Liver (tissue), 9 donors: Measurements from ENCODE around the gene SLC27A5. TPM values are rescaled to one million over a fixed set of nuclear protein-coding genes. Genes with fewer than 3 reads are reported as not detected.

Source experiments
- DNase-seq: peaks from one replicate; pipeline ENCODE4 v3.0.0-alpha.2; 2017; ENCODE audit warnings: low spot score
- H3K27ac ChIP-seq, 2 donors: one replicate each; pipeline ENCODE4 v1.7.0; 2013; ENCODE audit warnings: inconsistent platforms in 2 of 2, low read length in 2 of 2, control low read depth in 1 of 2, low read depth in 1 of 2, mild to moderate bottlenecking in 1 of 2
- H3K27me3 ChIP-seq, 4 donors: one replicate each; pipeline versions ENCODE4 v1.6.1 to v1.7.0; 2013; ENCODE audit warnings: low read length in 3 of 4, inconsistent platforms in 1 of 4, mild to moderate bottlenecking in 1 of 4, moderate library complexity in 1 of 4; ENCODE audit not compliant: control insufficient read depth in 4 of 4, insufficient read depth in 4 of 4
- H3K36me3 ChIP-seq, 4 donors: one replicate each; pipeline versions ENCODE4 v1.6.1 to v1.7.0; 2013; ENCODE audit warnings: low read length in 3 of 4, mild to moderate bottlenecking in 3 of 4, low read depth in 1 of 4, moderate library complexity in 1 of 4; ENCODE audit not compliant: control insufficient read depth in 4 of 4, insufficient read depth in 3 of 4
- H3K4me1 ChIP-seq, 4 donors: one replicate each; pipeline versions ENCODE4 v1.6.1 to v1.7.0; 2013; ENCODE audit warnings: low read length in 3 of 4, mild to moderate bottlenecking in 3 of 4, moderate library complexity in 1 of 4; ENCODE audit not compliant: control insufficient read depth in 4 of 4, insufficient read depth in 4 of 4
- H3K4me3 ChIP-seq, 3 donors: one replicate each; pipeline versions ENCODE4 v1.6.1 to v1.7.0; 2013; ENCODE audit warnings: low read length in 3 of 3, control low read depth in 1 of 3, low read depth in 1 of 3, mild to moderate bottlenecking in 1 of 3
- H3K9ac ChIP-seq, 2 donors: one replicate each; pipeline ENCODE4 v1.7.0; 2013; ENCODE audit warnings: low read length in 2 of 2, mild to moderate bottlenecking in 2 of 2, moderate library complexity in 2 of 2, control low read depth in 1 of 2, low read depth in 1 of 2
- H3K9me3 ChIP-seq, 4 donors: one replicate each; pipeline versions ENCODE4 v1.6.1 to v1.7.0; 2013; ENCODE audit warnings: low read length in 3 of 4; ENCODE audit not compliant: control insufficient read depth in 4 of 4
- EGR1 ChIP-seq, 2 donors: IDR thresholded peaks; 2 replicates each; pipeline ENCODE4 v1.6.1; 2016 to 2018; ENCODE audit warnings: antibody characterized with exemption in 2 of 2, low read depth in 2 of 2
- FOXA1 ChIP-seq: IDR thresholded peaks from 2 replicates; pipeline ENCODE4 v1.6.1; 2016; ENCODE audit warnings: antibody characterized with exemption
- FOXA2 ChIP-seq: IDR thresholded peaks from 2 replicates; pipeline ENCODE4 v1.6.1; 2016; ENCODE audit warnings: antibody characterized with exemption
- GABPA ChIP-seq, 2 donors: IDR thresholded peaks in 1 of 2; conservative IDR thresholded peaks in 1 of 2; 2 replicates each; pipeline ENCODE4 v1.6.1; 2016; ENCODE audit warnings: antibody characterized with exemption in 2 of 2, mild to moderate bottlenecking in 1 of 2, moderate library complexity in 1 of 2
- HNF4A ChIP-seq, 2 donors: conservative IDR thresholded peaks; 2 replicates each; pipeline ENCODE4 v1.6.1; 2016; ENCODE audit warnings: antibody characterized with exemption in 2 of 2, mild to moderate bottlenecking in 2 of 2
- HNF4G ChIP-seq: IDR thresholded peaks from 2 replicates; pipeline ENCODE4 v1.6.1; 2016; ENCODE audit warnings: antibody characterized with exemption
- JUND ChIP-seq, 2 donors: IDR thresholded peaks; 2 replicates each; pipeline ENCODE4 v1.6.1; 2016; ENCODE audit warnings: antibody characterized with exemption in 2 of 2
- MAX ChIP-seq: IDR thresholded peaks from 2 replicates; pipeline ENCODE4 v1.6.1; 2016; ENCODE audit warnings: antibody characterized with exemption
- NR2F2 ChIP-seq: IDR thresholded peaks from 2 replicates; pipeline ENCODE4 v1.6.1; 2016; ENCODE audit warnings: antibody characterized with exemption
- RAD21 ChIP-seq, 2 donors: IDR thresholded peaks; 2 replicates each; pipeline ENCODE4 v1.6.1; 2016; ENCODE audit warnings: antibody characterized with exemption in 2 of 2, mild to moderate bottlenecking in 2 of 2
- REST ChIP-seq: IDR thresholded peaks from 2 replicates; pipeline ENCODE4 v1.6.1; 2016; ENCODE audit warnings: antibody characterized with exemption, mild to moderate bottlenecking
- RXRA ChIP-seq, 2 donors: IDR thresholded peaks; 2 replicates each; pipeline ENCODE4 v1.6.1; 2017 to 2018; ENCODE audit warnings: antibody characterized with exemption in 2 of 2, mild to moderate bottlenecking in 1 of 2
- SP1 ChIP-seq: IDR thresholded peaks from 2 replicates; pipeline ENCODE4 v1.6.1; 2018; ENCODE audit warnings: antibody characterized with exemption, mild to moderate bottlenecking
- TAF1 ChIP-seq: conservative IDR thresholded peaks from 2 replicates; pipeline ENCODE4 v1.6.1; 2016; ENCODE audit warnings: antibody characterized with exemption, mild to moderate bottlenecking
- YY1 ChIP-seq: IDR thresholded peaks from 2 replicates; pipeline ENCODE4 v1.6.1; 2016; ENCODE audit warnings: antibody characterized with exemption, mild to moderate bottlenecking
- ZBTB33 ChIP-seq: IDR thresholded peaks from 2 replicates; pipeline ENCODE4 v1.6.1; 2016; ENCODE audit warnings: antibody characterized with exemption
- WGBS: extraction: QIAGEN DNeasy Blood & Tissue Kit; methylation state at CpG from one replicate; pipeline ENCODE4 v1.1.7; 2013; 5-methylcytosine and 5-hydroxymethylcytosine counted together
- polyA plus RNA-seq, 2 donors: library from polyadenylated mRNA; stranded (reverse) in 1 of 2; unstranded in 1 of 2; fragments of 200-250 nt in 1 of 2; fragments of >200 nt in 1 of 2; fragmentation: Nextera tagmentation in 1 of 2; extraction: Ambion mirVana in 1 of 2; gene quantifications; one replicate each; pipeline versions ENCODE4 v1.2.1 to v1.2.3, GENCODE V29; 2013 to 2015
- total RNA-seq, 2 donors: library from RNA; depleted of rRNA; stranded (reverse); fragments of >200 nt; gene quantifications; one replicate each; pipeline ENCODE4 v1.2.3, GENCODE V29; 2014
- TF ChIP-seq, protein P1 (sequence below): IDR thresholded peaks from 2 replicates; pipeline ENCODE4 v1.6.1; 2016; ENCODE audit warnings: antibody characterized with exemption
- TF ChIP-seq, protein P2 (sequence below): fragments of 150-350 bp; IDR thresholded peaks from 2 replicates; pipeline ENCODE4 v1.5.1; 2017; ENCODE audit warnings: improper control_type of control experiment, low read depth, low read length; ENCODE audit not compliant: missing input control
- donor health status: healthy.
- donor health status: healthy.
- donor health status: healthy.
- donor health status: healthy.
- donor health status: healthy.

The SLC27A5 gene
- total and polyA plus RNA-seq, 4 donors, result 31.9 to 395 (median 321) TPM

DNA sequence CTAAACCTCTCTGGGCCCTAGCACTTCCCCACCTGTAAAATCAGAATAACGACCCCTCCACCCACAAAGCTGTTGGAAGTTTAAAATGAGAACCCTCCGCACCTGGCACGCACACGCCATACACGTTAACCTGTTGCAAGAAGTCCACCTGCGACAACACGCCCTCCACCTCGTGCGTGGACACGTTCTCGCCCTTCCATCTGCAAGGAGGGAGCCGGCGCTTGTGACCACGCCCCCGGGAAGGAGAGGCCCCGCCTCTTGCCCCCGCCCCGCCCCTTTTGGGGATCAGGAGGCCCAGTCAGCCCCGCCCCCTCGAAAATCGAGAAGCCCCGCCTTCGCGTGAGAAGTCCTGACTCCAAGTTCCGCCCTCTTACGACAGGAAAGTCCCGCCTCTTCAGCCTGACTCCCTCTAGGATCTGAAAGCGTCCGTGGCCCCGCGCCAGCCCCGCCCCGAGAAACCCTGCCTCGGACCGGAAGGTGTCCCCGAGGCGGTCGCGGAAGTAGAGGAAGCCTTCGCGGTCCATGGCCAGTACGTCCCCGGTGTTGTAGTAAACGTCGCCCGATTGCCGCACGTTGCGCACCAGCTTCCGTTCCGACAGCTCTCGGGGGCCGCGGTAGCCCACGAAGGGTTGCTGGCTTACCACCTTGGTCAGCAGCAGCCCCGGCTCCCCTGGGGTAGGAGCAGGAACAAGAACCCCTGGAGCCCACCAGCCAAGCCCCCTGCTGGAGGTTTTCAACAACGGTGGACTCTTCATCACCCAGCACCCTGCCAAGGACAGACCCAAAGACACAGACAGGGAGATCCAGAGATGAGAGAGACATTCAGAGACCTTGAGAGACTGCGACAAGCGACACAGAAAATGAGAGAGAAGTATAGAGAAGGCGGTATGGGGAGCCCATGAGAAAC, 12.5 kb downstream of the SLC27A5 start:
- peak overlapping the region; percentile 11 to 62 for H3K9ac ChIP-seq
- peak; percentile 100 for DNase-seq
- WGBS, result 2% methylated on average over 60 of the region's 60 CpGs
- peak overlapping the region; percentile 45 to 61 (median 54) for H3K4me3 ChIP-seq
- no peaks in the 10 kb centered on the region for H3K9me3 ChIP-seq
- no peaks in the 10 kb centered on the region for H3K27me3 ChIP-seq
- peaks cover 8 to 41% (median 20%) of the 10 kb centered on the region in 4 donors for H3K4me1 ChIP-seq
- H3K36me3 ChIP-seq, result peaks cover 0 to 3% (median 1%) of the 10 kb centered on the region in 4 donors
- H3K27ac ChIP-seq, result peak overlapping the region; percentile 80 to 86
- TF ChIP-seq, protein P1, sequence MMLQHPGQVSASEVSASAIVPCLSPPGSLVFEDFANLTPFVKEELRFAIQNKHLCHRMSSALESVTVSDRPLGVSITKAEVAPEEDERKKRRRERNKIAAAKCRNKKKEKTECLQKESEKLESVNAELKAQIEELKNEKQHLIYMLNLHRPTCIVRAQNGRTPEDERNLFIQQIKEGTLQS, result no peak
- TF ChIP-seq MAX (peak; percentile 82), RXRA (IDR thresholded peaks at IDR 0.05) (peak; percentile 49 to 66), ZBTB33 (peak; percentile 81), NR2F2 (peak; percentile 33), GABPA (IDR thresholded peaks at IDR 0.05 in 1 of 2, conservative IDR thresholded peaks at IDR 0.05 in 1 of 2) (peak; percentile 95 to 98), TAF1 (no peak), FOXA1 (peak; percentile 73), JUND (IDR thresholded peaks at IDR 0.05) (peak in 1 of 2 donors; percentile 7), RAD21 (IDR thresholded peaks at IDR 0.05) (peak; percentile 12 to 58), EGR1 (IDR thresholded peaks at IDR 0.05; ENCODE audit: low read depth in 2 of 2) (peak; percentile 7 to 75), HNF4A (conservative IDR thresholded peaks at IDR 0.05) (peak in 1 of 2 donors; percentile 39), REST (peak; percentile 70), HNF4G (no peak), FOXA2 (no peak), YY1 (peak; percentile 64), SP1 (peak; percentile 85)
- TF ChIP-seq, protein P2, sequence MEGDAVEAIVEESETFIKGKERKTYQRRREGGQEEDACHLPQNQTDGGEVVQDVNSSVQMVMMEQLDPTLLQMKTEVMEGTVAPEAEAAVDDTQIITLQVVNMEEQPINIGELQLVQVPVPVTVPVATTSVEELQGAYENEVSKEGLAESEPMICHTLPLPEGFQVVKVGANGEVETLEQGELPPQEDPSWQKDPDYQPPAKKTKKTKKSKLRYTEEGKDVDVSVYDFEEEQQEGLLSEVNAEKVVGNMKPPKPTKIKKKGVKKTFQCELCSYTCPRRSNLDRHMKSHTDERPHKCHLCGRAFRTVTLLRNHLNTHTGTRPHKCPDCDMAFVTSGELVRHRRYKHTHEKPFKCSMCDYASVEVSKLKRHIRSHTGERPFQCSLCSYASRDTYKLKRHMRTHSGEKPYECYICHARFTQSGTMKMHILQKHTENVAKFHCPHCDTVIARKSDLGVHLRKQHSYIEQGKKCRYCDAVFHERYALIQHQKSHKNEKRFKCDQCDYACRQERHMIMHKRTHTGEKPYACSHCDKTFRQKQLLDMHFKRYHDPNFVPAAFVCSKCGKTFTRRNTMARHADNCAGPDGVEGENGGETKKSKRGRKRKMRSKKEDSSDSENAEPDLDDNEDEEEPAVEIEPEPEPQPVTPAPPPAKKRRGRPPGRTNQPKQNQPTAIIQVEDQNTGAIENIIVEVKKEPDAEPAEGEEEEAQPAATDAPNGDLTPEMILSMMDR, result no peak
